C4-2B (cell line): ENCODE results near the gene RPS17.

ENCODE experiments used
- ZFX ChIP-seq: fragments of 450-650 bp; IDR thresholded peaks from 2 replicates; pipeline ENCODE4 v1.6.1; 2017
- TF ChIP-seq, protein P1 (sequence below): fragments of 450-650 bp; conservative IDR thresholded peaks from 2 replicates; pipeline ENCODE4 v1.5.1; 2017; ENCODE audit warnings: mild to moderate bottlenecking

DNA sequence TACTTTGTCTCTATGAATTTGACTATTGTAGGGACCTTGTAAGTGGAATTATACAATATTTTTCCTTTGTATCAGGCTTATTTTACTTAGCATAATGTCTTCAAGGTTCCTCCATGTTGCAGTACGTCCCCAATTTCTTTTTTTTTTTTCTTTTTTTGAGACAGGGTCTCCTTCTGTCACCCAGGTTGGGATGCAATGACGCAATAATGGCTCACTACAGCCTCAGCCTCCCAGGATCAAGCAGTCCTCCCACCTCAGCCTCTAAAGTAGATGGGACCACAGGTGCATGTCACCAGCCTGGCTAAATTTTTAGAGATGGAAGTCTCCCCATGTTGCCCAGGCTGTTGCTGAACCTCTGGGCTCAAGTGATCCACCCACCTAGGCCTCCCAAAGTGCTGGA is 40.5 kb upstream of the RPS17 start:
- TF ChIP-seq, protein P1, sequence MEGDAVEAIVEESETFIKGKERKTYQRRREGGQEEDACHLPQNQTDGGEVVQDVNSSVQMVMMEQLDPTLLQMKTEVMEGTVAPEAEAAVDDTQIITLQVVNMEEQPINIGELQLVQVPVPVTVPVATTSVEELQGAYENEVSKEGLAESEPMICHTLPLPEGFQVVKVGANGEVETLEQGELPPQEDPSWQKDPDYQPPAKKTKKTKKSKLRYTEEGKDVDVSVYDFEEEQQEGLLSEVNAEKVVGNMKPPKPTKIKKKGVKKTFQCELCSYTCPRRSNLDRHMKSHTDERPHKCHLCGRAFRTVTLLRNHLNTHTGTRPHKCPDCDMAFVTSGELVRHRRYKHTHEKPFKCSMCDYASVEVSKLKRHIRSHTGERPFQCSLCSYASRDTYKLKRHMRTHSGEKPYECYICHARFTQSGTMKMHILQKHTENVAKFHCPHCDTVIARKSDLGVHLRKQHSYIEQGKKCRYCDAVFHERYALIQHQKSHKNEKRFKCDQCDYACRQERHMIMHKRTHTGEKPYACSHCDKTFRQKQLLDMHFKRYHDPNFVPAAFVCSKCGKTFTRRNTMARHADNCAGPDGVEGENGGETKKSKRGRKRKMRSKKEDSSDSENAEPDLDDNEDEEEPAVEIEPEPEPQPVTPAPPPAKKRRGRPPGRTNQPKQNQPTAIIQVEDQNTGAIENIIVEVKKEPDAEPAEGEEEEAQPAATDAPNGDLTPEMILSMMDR = no peak
- TF ChIP-seq ZFX = no peak
